ENCODE results near the gene NFATC1.
A peak's percentile ranks its signal among the peaks of the same experiment; 100 is the strongest.

The NFATC1 gene

GRCh38 chr18:79449551-79450288, 54.0 kb downstream of the NFATC1 start:
- H3K27ac ChIP-seq, result no peak overlapping the region
- DNase-seq (ENCODE audit: low spot score), result no peak
- TF ChIP-seq CTCF (IDR thresholded peaks at IDR 0.05), result no peak
- H3K4me3 ChIP-seq, result no peak overlapping the region

GRCh38 chr18:79450289-79451080, 54.8 kb downstream of the NFATC1 start:
- TF ChIP-seq CTCF (IDR thresholded peaks at IDR 0.05), result no peak

GRCh38 chr18:79451237-79452125, 55.8 kb downstream of the NFATC1 start:
- DNase-seq (ENCODE audit: low spot score), result no peak
- Histone ChIP-seq H3K4me3 (no peak overlapping the region), H3K27ac (no peak overlapping the region)
- no peak for TF ChIP-seq CTCF (IDR thresholded peaks at IDR 0.05)

More at GRCh38 chr18:79450289-79451080, 54.8 kb downstream of the NFATC1 start:
- DNase-seq (ENCODE audit: low spot score), result no peak
- no peak overlapping the region for H3K4me3 ChIP-seq
- no peak overlapping the region for H3K27ac ChIP-seq

- no peak overlapping the region for H3K4me3 ChIP-seq
- TF ChIP-seq CTCF (IDR thresholded peaks at IDR 0.05), result no peak
- no peak overlapping the region for H3K27ac ChIP-seq
- DNase-seq (ENCODE audit: low spot score), result no peak
Measured at GRCh38 chr18:79452190-79452990, 56.7 kb downstream of the NFATC1 start.

- Histone ChIP-seq H3K4me3 (no peak overlapping the region), H3K27ac (peak overlapping the region in 1 of 2 donors; percentile 2)
- TF ChIP-seq CTCF (IDR thresholded peaks at IDR 0.05), result no peak
- no peak for DNase-seq (ENCODE audit: low spot score)
Measured at GRCh38 chr18:79452991-79453645, 57.4 kb downstream of the NFATC1 start.

All from coronary artery (tissue), 2 donors.